ENCODE data around the gene CFAP298.
"Not testable (repeated sequence)": the region's sequence is repeated elsewhere in the genome, so short reads cannot be mapped to it uniquely, and the experiment has no call there.

Gene CFAP298

GRCh38 chr21:32569261-32570230 is 42.6 kb downstream of the CFAP298 start:
- peak; percentile 79 for DNase-seq (ENCODE audit: insufficient read length, low spot score)
- FAIRE-seq, result peak; percentile 54

- no peak for DNase-seq (ENCODE audit: insufficient read length, low spot score)
- no peak for FAIRE-seq
Observed at GRCh38 chr21:32567626-32568025, 44.6 kb downstream of the CFAP298 start.

GRCh38 chr21:32566741-32567389 is 45.3 kb downstream of the CFAP298 start:
- FAIRE-seq (no peak), DNase-seq (ENCODE audit: insufficient read length, low spot score) (no peak)

GRCh38 chr21:32565856-32566465 is 46.2 kb downstream of the CFAP298 start:
- DNase-seq (ENCODE audit: insufficient read length, low spot score) (no peak), FAIRE-seq (no peak)

- FAIRE-seq, result no peak
- DNase-seq (ENCODE audit: insufficient read length, low spot score), result no peak
Observed at GRCh38 chr21:32562915-32563314, 49.3 kb downstream of the CFAP298 start.

DNA sequence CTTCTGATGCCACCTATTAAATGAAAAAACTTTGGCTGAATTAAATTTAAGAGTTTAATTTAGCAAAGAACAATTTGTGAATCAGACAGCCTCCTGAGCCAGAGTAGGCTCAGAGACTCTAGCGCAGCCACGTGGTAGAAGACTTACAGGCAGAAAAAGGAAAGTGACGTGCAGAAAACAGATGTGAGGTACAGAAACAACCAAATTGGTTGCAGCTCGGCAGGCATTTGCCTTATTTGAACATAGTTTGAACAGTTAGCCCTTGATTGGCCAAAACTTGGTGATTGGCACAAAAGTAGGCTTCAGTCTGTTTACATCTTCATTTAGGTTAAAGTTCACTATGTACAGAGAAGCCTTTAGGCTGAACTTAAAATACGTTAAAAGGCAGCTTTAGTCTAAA is 49.8 kb downstream of the CFAP298 start:
- FAIRE-seq (peak; percentile 23), DNase-seq (ENCODE audit: insufficient read length, low spot score) (no peak)

DNA sequence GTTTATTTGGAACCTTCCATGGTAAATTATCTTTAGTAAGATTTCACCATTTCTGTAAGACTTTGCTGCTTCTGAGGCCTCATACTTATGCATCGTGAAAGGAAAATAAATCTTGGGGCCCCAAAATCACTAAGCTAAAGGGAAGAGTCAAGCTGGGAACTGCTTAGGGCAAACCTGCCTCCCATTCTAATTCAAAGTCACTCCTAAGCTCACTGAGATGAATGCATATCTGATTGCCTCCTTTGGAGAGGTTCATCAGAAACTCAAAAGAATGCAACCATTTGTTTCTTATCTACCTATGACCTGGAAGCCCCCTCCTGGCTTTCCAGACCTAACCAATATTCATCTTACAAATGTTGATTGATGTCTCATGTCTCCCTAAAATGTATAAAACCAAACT is 50.7 kb downstream of the CFAP298 start:
- DNase-seq (ENCODE audit: insufficient read length, low spot score); FAIRE-seq: not testable (repeated sequence)

DNA sequence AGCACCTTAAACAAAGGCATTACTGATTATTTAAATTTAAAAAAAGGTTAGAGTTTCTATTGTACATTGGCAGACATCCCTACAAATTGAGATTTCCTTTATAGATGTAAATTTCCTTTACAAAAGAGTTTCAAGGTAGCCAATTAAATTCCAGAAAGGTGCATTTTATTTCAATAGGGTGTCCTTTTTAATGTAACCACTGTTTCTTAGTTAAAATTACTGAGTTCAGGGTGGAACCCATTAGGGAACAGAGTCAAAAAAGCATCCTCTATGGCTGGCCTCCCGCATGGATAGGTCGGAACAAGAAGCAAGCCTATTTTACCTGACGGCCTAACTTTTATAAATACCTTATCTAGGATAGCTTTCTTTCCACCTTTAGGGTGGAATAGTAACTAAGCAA is 51.3 kb downstream of the CFAP298 start:
- DNase-seq (ENCODE audit: insufficient read length, low spot score) (no peak), FAIRE-seq (no peak)

GRCh38 chr21:32559006-32559610 is 53.1 kb downstream of the CFAP298 start:
- DNase-seq (ENCODE audit: insufficient read length, low spot score) (no peak), FAIRE-seq (no peak)

- no peak for DNase-seq (ENCODE audit: insufficient read length, low spot score)
- FAIRE-seq, result no peak
Observed at GRCh38 chr21:32558106-32558505, 54.1 kb downstream of the CFAP298 start.

GRCh38 chr21:32554832-32555638 is 57.1 kb downstream of the CFAP298 start:
- DNase-seq (ENCODE audit: insufficient read length, low spot score), result no peak
- FAIRE-seq, result no peak

- no peak for FAIRE-seq
Observed at GRCh38 chr21:32549886-32550285, 62.3 kb downstream of the CFAP298 start.

DNA sequence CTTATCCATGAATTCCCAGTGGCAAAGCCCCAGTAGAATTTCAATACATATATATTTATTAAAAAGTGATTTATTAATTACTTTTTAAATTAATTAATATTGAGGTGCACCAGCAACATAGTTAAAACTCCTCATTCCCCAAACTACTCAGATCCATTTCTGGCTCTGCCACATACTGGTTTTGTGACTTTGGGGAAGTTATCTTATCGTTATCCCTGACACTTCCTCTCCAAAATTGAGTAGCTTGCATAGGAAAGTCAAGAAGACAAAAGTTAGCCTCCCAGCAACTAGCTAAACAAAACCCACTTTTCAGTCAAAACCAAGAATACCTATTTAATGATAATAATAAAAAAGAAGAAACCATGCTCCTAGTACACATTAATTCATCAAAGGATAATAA is 62.7 kb downstream of the CFAP298 start:
- FAIRE-seq, result no peak
- DNase-seq (ENCODE audit: insufficient read length, low spot score), result no peak

More at GRCh38 chr21:32549886-32550285, 62.3 kb downstream of the CFAP298 start:
- no peak for DNase-seq (ENCODE audit: insufficient read length, low spot score)
